OCI-LY1 (cell line): ENCODE data around the gene CEL.
"Not testable (repeated sequence)": the region's sequence is repeated elsewhere in the genome, so short reads cannot be mapped to it uniquely, and the experiment has no call there.

Experiments
- H2AFZ ChIP-seq: fragments of 200-600 bp; sonication (generic), shearing (Covaris generic); 2 replicates; pipeline ENCODE4 v1.6.0; 2014; ENCODE audit warnings: antibody characterized with exemption, mild to moderate bottlenecking, low read length
- H3F3A ChIP-seq: fragments of 200-600 bp; sonication (generic), shearing (Covaris generic); 2 replicates; pipeline ENCODE4 v1.6.0; 2014; ENCODE audit warnings: mild to moderate bottlenecking, antibody characterized with exemption, low read length, moderate library complexity; ENCODE audit not compliant: insufficient read depth
- H3K27ac ChIP-seq: fragments of 200-600 bp; sonication (generic); 2 replicates; pipeline ENCODE4 v1.5.1; 2014; ENCODE audit warnings: low read length, mixed run types, mild to moderate bottlenecking, low read depth; ENCODE audit not compliant: poor library complexity, severe bottlenecking
- H3K27me3 ChIP-seq: fragments of 200-600 bp; sonication (generic); 2 replicates; pipeline ENCODE4 v1.6.0; 2014; ENCODE audit warnings: antibody characterized with exemption, mild to moderate bottlenecking, low read length, moderate library complexity; ENCODE audit not compliant: insufficient read depth
- H3K36me3 ChIP-seq: fragments of 200-600 bp; sonication (generic); 2 replicates; pipeline ENCODE4 v1.6.1; 2014; ENCODE audit warnings: mild to moderate bottlenecking, antibody characterized with exemption, low read length, moderate library complexity, mixed read lengths; ENCODE audit not compliant: insufficient read depth
- H3K4me1 ChIP-seq: fragments of 200-600 bp; sonication (generic); 2 replicates; pipeline ENCODE4 v1.5.1; 2014; ENCODE audit warnings: mild to moderate bottlenecking, low read length, moderate library complexity; ENCODE audit not compliant: insufficient read depth, severe bottlenecking
- H3K4me2 ChIP-seq: fragments of 200-600 bp; sonication (generic), shearing (Covaris generic); 2 replicates; pipeline ENCODE4 v1.6.1; 2014; ENCODE audit warnings: low read length
- H3K4me3 ChIP-seq: fragments of 200-600 bp; sonication (generic); 2 replicates; pipeline ENCODE4 v1.5.1; 2014; ENCODE audit warnings: low read length, low read depth, mild to moderate bottlenecking, mixed read lengths; ENCODE audit not compliant: poor library complexity, severe bottlenecking
- H3K79me2 ChIP-seq: fragments of 200-600 bp; shearing (Covaris generic); 2 replicates; pipeline ENCODE4 v1.6.1; 2016; ENCODE audit warnings: mixed run types, low read length, mixed read lengths; ENCODE audit not compliant: insufficient read depth
- H3K9ac ChIP-seq: fragments of 200-600 bp; sonication (generic), shearing (Covaris generic); 2 replicates; pipeline ENCODE4 v1.6.1; 2014; ENCODE audit warnings: mild to moderate bottlenecking, low read length, mixed read lengths
- H3K9me2 ChIP-seq: fragments of 200-600 bp; sonication (generic), shearing (Covaris generic); 2 replicates; pipeline ENCODE4 v1.6.1; 2014; ENCODE audit warnings: low read depth, mild to moderate bottlenecking, low read length, mixed read lengths
- H3K9me3 ChIP-seq: fragments of 200-600 bp; shearing (Covaris generic); 2 replicates; pipeline ENCODE4 v1.6.1; 2014; ENCODE audit warnings: low read length, mixed read lengths
- H4K20me1 ChIP-seq: fragments of 200-600 bp; sonication (generic), shearing (Covaris generic); 2 replicates; pipeline ENCODE4 v1.6.0; 2016; ENCODE audit warnings: mild to moderate bottlenecking, low read length; ENCODE audit not compliant: insufficient read depth
- EZH2 ChIP-seq: fragments of 200-600 bp; sonication (generic), shearing (Covaris generic); IDR thresholded peaks from 2 replicates; pipeline ENCODE4 v1.8.0; 2017; ENCODE audit warnings: borderline replicate concordance, mixed run types, mild to moderate bottlenecking, antibody characterized with exemption, low read length, moderate library complexity, mixed read lengths
- TF ChIP-seq, protein P1 (sequence below): fragments of 200-600 bp; sonication (generic), shearing (Covaris generic); IDR thresholded peaks from 2 replicates; pipeline ENCODE4 v1.5.1; 2017; ENCODE audit warnings: mild to moderate bottlenecking, antibody characterized with exemption, low read length, moderate library complexity, mixed read lengths

CEL gene

DNA sequence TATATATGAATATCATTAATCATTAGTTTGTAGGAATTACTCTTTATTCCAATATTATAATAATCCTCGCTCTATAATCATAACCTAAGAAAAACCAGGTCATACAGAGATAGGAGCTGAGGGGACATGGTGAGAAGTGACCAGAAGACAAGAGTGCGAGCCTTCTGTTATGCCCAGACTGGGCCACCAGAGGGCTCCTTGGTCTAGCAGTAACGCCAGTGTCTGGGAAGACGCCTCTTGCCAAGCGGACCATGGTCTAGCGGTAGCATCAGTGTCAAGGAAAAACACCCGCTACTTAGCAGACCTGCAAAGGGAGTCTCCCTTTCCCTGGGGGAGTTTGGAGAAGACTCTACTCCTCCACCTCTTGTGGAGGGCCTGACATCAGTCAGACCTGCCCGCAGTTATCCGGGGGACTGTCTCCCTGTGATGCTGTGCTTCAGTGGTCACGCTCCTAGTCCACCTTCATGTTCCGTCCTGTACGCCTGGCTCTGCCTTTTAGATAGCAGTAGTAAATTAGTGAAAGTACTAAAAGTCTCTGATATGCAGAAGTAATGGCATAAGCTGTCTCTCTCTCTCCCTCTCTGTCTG, 20.8 kb upstream of the CEL start:
- H3K4me3 ChIP-seq, H3F3A ChIP-seq, H3K9me2 ChIP-seq, H3K9ac ChIP-seq, H3K27ac ChIP-seq, H3K4me2 ChIP-seq, H3K79me2 ChIP-seq, H2AFZ ChIP-seq, H3K9me3 ChIP-seq, H3K4me1 ChIP-seq, H3K27me3 ChIP-seq, H4K20me1 ChIP-seq: not testable (repeated sequence)
- peaks cover 66% of the 10 kb centered on the region for H3K36me3 ChIP-seq
- TF ChIP-seq, protein P1, sequence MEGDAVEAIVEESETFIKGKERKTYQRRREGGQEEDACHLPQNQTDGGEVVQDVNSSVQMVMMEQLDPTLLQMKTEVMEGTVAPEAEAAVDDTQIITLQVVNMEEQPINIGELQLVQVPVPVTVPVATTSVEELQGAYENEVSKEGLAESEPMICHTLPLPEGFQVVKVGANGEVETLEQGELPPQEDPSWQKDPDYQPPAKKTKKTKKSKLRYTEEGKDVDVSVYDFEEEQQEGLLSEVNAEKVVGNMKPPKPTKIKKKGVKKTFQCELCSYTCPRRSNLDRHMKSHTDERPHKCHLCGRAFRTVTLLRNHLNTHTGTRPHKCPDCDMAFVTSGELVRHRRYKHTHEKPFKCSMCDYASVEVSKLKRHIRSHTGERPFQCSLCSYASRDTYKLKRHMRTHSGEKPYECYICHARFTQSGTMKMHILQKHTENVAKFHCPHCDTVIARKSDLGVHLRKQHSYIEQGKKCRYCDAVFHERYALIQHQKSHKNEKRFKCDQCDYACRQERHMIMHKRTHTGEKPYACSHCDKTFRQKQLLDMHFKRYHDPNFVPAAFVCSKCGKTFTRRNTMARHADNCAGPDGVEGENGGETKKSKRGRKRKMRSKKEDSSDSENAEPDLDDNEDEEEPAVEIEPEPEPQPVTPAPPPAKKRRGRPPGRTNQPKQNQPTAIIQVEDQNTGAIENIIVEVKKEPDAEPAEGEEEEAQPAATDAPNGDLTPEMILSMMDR: peak; percentile 38; the same call in 1 of the 2 replicates

DNA sequence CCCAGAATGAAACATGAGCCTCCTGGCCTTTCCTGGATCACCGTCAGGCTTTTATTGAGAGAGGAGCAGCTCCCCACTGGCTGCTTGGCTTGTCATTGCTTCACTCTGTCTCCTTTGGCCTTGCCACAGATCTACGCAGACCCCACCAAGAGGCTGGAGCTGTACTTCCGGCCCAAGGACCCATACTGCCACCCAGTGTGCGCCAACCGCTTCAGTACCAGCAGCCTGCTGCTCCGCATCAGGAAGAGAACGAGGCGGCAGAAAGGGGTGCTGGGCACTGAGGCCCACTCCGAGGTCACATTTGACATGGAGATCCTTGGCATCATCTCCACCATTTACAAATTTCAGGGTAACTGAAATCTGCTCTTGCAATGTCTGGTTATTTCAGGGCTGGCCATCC, 19.8 kb upstream of the CEL start:
- H3K36me3 ChIP-seq: peaks cover 70% of the 10 kb centered on the region
- no peaks in the 10 kb centered on the region for H3K4me1 ChIP-seq
- H4K20me1 ChIP-seq: no peaks in the 10 kb centered on the region
- H3K79me2 ChIP-seq: 0 out of 2 replicates have a peak, but pooled peaks cover 8% of the 10 kb centered on the region
- H3F3A ChIP-seq: no peaks in the 10 kb centered on the region
- no peak for TF ChIP-seq EZH2
- TF ChIP-seq, protein P1: no peak
- H3K4me2 ChIP-seq: no peak overlapping the region
- H3K9me2 ChIP-seq: no peaks in the 10 kb centered on the region
- no peaks in the 10 kb centered on the region for H3K27me3 ChIP-seq
- H2AFZ ChIP-seq: no peak overlapping the region
- no peak overlapping the region for H3K27ac ChIP-seq
- H3K4me3 ChIP-seq: no peak overlapping the region
- no peaks in the 10 kb centered on the region for H3K9me3 ChIP-seq
- no peak overlapping the region for H3K9ac ChIP-seq

DNA sequence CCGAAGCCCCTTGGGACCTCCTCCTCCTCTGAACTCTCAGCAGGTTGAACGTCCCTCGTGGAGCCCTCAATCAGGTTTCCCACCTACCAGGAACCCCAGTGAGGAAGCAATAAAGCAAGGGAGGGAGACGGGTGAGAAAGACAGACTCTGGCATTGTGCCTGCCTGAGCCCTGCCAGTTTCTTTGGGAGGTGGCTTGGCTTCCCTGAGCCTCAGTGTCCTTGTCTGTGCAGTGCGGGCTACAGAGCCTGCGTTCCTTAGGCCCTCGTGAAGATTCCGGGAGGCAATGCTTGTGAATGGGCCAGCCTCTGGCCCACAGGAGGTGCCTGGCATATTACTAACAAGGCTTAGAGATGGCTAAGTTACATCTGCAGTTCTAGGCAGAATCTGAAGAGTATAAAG, 19.1 kb upstream of the CEL start:
- Histone ChIP-seq H3K36me3 (peaks cover 70% of the 10 kb centered on the region), H3K9me2 (no peaks in the 10 kb centered on the region), H3F3A (no peaks in the 10 kb centered on the region), H4K20me1 (no peaks in the 10 kb centered on the region), H3K4me1 (no peaks in the 10 kb centered on the region), H3K4me3 (no peak overlapping the region), H2AFZ (no peak overlapping the region), H3K9ac (no peak overlapping the region), H3K79me2 (0 out of 2 replicates have a peak, but pooled peaks cover 8% of the 10 kb centered on the region), H3K27ac (no peak overlapping the region), H3K27me3 (no peaks in the 10 kb centered on the region), H3K4me2 (no peak overlapping the region), H3K9me3 (no peaks in the 10 kb centered on the region)
- TF ChIP-seq EZH2: no peak

DNA sequence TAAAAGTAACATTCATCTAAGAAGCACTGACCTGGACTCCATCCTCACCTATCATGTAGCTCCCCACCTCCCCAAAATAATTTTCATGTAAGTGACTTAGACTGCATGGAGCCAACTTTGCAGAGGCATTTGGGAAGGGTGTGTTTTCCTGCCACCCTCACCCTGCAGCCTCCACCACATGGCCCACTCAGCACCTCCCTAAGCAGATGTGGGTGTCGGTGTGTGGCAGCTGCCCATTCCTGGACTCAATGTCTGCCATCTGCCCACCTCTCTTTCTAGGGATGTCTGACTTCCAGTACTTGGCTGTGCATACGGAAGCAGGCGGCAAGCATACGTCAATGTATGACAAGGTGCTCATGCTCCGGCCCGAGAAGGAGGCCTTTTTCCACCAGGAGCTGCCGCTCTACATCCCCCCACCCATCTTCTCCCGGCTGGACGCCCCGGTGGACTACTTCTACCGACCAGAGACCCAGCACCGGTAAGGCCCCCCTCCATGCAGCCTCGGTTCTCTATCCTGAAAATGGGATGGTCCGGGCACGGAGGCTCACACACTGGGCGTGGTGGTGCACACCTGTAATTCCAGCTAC, 18.2 kb upstream of the CEL start:
- Histone ChIP-seq H3F3A (no peaks in the 10 kb centered on the region), H3K4me2 (no peak overlapping the region), H3K9ac (no peak overlapping the region), H3K4me1 (no peaks in the 10 kb centered on the region), H4K20me1 (no peaks in the 10 kb centered on the region), H3K79me2 (0 out of 2 replicates have a peak, but pooled peaks cover 8% of the 10 kb centered on the region), H3K9me3 (no peaks in the 10 kb centered on the region), H3K9me2 (no peaks in the 10 kb centered on the region), H3K36me3 (peaks cover 66% of the 10 kb centered on the region), H3K27me3 (no peaks in the 10 kb centered on the region), H3K27ac (no peak overlapping the region), H3K4me3 (no peak overlapping the region), H2AFZ (no peak overlapping the region)
- no peak for TF ChIP-seq EZH2
- TF ChIP-seq, protein P1: no peak
